GM19025 (cell line): Measurements from ENCODE around the gene CCDC85C.

Experiments used
- ATAC-seq: cut with Tn5 transposase; IDR thresholded peaks from one replicate; pipeline ENCODE4 v1.9.1; 2021; ENCODE audit warnings: mild to moderate bottlenecking, low read depth, moderate library complexity; ENCODE audit not compliant: unreplicated experiment

Gene CCDC85C

DNA sequence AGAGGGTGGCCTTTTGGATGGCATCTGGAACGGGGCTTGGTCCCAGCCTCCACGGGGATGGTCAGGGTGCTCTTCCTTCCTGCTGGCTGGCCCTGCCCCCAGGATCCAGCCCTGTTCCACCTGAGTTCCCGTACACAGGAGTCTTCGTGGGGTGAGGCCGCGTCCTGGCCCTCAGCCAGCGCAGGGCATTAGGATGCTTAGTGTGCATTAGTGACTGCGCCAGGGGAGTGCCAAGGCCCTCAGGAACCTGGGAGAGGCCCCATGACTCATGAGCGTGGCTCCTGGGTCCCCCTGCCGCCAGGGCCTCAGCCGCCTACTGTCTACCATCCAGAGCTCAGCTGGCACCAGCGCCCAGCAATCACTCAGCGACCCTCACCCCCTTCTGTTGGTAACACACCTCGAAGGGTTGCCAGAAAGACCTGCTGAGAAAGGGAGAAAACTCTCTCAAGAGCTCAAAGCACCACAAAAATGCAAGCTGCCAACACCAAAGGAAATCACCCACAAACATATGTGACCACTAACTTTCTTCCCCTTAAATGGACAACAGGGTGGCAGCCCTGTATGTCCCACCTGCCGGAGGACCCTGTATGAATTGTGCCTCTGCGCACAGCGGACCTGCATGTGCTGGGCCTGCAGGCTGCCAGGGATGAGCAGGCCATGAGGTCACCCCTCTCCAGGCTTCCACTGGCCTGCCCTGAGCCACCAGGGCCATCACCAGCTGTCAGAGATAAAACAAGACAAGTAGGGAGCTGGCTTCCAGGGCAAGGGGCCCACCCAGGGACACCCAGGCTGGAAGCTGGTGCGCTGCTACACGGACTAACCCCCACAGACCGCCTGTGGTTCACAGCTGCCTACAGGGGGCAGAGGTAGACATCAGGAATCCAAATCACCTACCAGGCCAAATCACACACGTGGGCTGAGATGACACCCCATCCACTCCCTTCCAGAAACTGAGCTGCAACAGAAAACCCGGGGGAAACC is 28.7 kb downstream of the CCDC85C start:
- no peak for ATAC-seq

GRCh38 chr14:99574099-99574880 is 29.7 kb downstream of the CCDC85C start:
- ATAC-seq, result no peak

DNA sequence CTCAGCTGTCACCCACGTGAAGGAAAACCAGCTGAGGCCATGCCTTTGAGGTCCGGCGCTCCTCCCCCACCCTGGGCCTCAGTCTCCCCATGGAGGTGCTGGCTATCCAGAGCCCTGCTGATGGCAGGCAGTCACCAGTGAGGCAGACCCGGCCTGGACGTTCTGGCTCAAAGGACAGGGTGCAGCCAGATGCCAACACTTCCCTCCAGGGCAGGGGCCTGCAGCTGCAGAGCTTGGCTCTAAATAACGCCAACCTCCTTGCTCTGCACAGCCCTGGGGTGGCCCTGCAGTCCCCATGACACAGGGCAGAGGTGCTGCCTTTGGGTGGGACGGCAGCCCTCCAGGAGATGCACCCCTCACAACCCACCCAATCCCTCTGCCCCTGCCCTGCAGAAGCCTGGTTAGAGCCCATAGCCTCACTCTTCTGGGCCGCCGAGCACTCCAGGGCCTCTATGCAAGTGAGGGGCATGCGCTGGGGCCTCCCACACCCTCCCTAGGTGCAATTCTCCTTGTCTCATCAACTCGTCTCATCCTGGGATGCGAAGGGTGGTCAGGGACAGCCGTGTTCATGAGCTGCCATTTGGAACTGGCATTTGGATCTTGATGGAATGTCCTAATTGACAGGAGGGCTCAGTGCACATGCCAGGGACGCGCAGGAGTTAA is 30.4 kb downstream of the CCDC85C start:
- ATAC-seq, result no peak

GRCh38 chr14:99573000-99573330 is 31.0 kb downstream of the CCDC85C start:
- ATAC-seq, result no peak

DNA sequence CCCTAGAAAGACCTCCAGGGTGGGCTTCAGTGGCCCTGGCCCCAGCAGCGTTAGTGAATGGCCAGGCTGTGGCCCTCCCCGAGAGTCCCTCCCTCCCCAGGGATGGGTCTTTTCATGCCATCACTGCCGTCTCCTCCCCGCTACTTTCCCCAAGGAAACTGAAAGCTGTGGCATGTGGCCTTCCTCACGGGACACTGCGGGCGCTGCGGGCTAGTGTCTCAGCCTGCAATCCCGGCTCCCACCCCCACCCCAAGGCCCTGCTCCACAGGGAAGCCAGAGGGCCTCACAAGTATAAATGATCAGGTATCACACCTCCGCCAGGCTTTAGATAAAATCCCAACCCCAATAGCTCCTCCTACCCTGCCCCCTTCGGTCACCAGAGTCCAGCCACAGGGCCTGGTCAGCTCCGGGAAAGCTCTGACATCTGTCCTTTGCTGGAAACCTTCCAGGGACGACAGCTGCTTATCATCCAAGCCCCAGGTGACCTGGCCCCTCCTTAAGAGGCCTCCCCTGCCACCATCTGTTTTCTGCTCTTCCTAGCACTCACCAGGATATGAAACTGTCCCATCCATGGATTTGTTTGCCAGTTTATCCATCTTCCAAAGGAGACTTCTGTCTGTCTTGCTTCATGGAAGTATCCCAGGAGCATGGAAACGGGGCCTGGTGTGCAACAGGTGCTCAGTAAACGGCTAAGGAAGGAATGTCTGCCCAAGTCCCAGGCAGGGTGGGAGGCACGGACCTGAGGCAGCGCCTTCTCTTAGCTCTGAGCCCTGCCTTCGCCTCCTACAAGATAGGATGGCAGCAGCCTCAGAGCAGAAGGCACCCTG is 31.6 kb downstream of the CCDC85C start:
- no peak for ATAC-seq

- no peak for ATAC-seq
Measured at GRCh38 chr14:99571303-99571986, 32.6 kb downstream of the CCDC85C start.

DNA sequence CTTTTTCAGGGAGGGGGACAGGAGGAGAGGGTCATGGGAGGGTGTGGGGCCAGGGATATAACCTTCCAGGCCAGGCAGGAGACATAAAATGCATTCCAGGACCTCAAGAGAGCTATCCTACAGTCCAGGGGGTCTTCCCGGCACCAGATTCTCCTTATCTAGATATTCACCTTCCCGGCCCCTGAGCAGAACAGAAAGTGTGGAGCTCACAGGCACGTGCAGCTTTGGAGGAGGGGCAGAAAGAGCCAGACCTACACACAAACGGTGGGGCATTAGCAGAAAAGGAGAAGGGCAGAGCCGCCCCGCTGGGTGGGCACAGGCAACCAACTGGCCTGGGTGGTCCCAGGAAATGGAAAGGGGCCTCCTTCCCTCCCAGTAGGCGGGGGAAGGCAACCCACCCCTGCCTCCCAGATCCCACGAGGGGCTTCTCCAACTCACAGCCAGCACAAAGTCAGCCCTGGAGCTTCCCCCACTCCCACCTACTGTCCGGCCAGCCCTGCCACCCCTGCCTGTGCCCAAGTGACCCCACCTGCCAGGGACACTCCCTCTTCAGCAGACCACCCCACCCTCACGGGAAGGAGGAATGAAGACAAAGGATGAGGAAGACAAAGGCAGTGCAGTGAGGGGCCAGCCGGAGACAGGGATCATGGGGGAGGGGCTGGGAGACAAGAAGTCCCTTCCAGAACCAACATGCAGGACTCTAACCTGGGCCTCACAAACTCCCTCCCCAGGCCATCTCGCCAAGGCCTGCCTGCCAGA is 33.3 kb downstream of the CCDC85C start:
- no peak for ATAC-seq

DNA sequence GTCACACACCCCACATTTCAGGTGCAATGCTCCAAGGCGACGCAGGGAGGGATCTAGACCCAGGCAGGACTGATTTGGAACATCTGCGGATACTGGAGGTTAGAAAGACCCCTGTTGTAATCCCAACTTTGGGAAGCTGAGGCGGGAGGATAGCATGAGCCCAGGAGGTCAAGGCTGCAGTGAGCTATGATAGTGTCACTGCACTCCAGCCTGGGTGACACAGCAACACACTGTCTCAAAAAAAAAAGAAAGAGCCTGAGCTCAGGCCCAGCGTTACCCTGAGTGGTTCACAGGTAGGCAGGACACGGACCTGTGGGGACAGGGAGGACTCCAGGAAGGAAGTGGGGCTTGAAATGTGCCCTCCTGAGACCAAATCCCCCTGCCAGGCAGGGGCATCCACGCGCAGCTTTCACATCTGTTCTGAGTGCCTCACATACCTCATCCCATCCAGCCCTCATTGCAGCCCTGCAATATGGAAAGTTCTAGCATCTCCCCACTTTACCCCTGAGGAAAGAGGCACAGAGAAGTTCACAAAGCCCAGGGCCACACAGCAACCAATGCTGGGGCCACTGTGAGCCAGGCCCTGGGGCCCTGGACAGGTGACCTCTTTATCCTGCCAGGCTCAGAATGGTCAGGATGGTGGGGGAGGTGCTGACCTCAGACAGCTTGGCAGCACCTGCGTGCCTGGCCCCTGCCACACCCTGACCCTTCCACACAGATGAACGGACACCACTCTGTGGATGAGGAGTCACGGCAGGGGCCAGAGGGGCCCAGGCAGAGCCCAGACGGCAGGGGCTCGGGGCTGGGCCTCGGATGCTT is 34.1 kb downstream of the CCDC85C start:
- ATAC-seq, result no peak

DNA sequence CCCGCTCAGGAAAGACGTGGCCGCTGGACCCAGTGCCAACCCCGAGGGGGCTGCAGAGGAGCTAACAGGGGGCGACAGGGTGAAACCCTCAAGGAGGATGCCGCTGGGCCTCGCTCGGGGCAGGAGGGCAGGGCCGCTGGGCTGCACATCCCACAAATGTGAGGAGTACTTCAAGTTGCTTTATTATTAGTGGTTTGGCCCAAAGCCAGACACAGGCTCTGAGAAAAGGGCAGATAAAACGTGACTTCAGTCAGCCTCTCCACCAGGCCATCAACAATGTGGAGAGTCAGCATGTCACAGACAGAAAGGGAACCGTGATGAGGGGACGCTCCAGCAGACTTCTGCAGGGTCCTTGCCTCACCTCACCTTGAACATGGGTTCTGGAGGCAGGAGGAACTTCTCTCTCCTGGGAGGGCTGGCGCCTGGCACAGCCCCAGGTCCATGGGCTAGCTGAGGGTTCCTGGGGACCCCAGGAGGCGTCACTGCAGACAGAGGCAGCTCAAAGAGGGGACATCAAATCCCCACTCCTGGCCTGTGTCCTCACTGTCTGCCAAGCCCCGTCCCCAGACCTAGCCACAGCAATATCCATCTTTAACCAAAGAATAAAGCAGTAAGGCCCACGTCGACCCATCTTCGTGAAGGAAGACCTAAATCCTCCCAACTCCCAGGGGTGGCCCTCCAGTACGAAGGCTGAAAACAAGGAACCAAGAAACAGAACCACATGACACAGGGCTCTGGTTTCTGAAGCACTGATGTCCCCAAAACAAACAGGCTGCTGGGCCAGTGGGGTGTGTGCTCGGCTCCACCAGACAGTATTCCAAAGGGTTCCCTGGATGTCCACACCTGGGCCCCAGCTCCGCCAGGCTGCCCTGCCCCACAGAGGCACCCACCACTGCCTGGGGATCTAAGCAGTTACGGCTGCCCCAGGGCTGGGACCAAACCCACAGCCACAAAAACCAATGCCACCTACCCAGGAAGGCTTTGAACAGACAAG is 35.1 kb downstream of the CCDC85C start:
- no peak for ATAC-seq

DNA sequence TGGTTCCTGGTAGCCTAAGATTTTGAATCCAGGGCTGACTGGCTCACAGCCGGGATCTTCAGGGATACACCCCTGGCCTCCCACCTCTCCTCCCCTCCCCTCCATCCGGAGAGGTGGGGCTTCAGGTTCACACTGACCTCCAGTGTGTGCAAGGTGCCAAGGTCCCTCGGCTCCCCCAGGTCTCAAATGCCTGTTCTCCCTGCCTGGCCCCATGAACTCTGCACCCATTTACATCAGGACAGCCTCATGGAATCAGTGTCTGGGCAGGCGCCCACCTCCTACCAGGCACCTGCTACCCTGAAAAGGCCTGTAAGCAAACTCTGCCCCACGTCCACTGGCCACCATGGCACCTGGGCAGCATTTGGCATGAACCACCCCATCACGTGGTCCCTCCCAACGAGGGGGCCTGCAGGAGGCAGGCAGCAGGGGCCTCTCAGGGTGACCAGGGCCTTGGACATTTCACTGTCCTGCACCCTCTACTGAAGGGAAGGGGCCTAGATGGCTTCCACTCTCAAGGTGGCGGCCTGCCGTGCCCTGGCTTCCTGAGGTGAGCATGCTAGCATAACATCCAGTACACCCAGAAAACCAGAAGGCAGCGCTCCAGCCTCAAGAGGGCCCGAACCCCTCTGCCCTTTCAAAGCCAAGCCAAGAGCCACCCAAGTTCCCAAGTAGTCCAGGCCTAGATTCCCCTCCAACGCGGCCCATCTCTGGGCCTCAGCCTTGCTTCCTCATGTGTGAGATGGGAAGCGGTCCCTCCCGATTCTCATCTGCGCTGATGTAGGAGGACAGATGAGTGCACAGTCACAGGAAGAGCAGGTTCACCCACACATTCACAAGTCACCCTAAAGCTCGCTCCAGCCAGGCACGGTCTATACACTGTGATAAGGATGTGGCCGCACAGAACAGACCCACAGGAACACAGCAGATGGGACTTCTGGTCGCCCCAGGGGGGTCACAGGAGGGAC is 37.3 kb downstream of the CCDC85C start:
- no peak for ATAC-seq

- no peak for ATAC-seq
Measured at GRCh38 chr14:99566009-99566389, 38.0 kb downstream of the CCDC85C start.

DNA sequence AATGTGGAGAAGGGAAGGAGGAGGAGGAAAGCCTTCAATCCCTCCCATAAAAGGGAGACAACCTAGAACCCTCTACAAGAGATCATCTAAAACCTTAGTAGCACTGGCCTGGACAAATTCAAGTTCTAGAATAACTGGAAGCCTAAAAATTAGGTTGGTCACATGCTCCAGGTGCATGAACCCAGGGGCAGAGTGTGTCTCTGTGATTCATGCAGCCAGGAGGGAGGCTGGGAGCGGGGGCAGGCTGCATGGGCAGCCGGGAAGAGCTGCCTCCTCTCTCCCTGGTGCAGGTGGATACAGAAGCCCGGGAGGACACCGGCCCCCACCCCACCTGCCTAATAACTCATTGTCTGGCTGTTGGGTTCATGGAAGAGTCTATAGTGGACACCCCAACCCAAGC is 38.6 kb downstream of the CCDC85C start:
- ATAC-seq, result no peak

DNA sequence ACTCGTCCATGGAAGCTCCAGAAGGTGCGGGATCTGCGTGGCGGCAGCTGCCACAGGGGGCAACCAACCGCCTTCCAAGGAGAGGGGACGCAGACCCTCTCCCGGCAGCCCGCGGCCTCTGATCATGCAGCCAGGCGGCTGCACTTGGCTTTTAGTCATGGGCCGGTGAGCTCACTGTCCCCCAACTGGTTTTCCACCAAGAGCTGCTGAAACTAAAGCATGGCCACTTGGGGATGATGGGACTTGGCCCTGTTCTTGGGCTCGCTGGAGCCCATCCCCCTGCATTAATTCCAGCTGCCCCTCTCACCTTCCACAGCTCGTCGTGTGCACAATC is 39.1 kb downstream of the CCDC85C start:
- ATAC-seq, result no peak

DNA sequence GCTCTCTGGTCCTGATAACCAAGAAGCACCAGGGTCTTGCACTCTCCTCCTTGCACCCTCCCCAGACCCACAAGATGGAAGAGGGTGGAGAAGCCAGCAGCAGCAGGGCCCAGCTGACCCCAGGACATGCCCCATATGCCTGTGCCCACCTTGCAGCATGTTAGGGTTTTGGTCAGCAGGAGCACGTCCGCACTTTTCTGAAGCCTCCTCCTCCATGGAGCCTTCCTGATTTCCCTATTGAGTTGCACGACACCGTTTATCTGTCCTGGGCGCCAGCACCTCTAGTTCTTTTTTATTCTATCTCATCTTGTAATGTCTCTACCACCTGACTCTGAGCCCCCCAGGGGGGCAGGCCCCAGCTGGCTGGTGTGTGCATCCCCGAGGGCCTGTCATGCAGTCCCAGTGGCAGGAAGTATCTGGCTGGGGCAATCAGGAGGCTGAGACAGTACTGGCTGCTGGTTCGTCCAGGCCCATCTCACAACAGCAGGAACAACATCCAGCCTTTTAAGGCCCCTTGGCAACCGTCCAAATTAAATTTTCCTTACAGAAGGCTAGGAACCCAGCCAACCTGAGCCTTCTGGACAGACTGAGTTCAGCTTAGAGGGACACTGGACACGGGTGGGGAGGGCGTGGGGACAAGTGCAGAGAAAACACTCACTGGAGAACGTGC is 39.6 kb downstream of the CCDC85C start:
- no peak for ATAC-seq

DNA sequence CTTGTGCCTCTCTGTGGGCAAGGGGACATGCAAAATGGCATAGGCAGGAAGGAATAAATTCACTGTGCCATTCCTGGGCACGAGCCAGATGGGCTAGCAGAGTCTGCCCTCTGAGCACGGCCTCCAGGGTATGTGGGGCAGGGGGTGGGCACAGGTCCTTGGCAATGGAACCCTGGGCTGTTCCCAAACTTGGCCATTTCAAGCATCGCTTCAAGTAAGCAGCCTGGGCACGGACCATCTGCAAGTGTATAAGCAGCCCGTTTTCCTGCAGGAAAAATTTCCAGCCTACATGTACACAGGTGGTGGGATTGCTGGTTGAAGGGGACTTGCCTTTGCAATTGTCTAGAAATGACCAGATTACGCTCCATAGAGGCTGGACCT is 40.3 kb downstream of the CCDC85C start:
- no peak for ATAC-seq
